Activated CD4-positive, alpha-beta T cell treated with anti-CD3 and anti-CD28 coated beads, Interleukin-2, Interleukin-6, amounts not matched to agents 100 ng/mL and 50 ng/mL, durations not matched to agents 16 hours and 8 hours (primary cell): Measurements from ENCODE around the gene ZNF792.
"Not testable (repeated sequence)": the region's sequence is repeated elsewhere in the genome, so short reads cannot be mapped to it uniquely, and the experiment has no call there.

Experiments
- DNase-seq: peaks from one replicate; pipeline ENCODE4 v3.0.0-alpha.2; 2020

ZNF792 gene

GRCh38 chr19:34998777-34999497, 34.9 kb upstream of the ZNF792 start:
- DNase-seq, result no peak

DNA sequence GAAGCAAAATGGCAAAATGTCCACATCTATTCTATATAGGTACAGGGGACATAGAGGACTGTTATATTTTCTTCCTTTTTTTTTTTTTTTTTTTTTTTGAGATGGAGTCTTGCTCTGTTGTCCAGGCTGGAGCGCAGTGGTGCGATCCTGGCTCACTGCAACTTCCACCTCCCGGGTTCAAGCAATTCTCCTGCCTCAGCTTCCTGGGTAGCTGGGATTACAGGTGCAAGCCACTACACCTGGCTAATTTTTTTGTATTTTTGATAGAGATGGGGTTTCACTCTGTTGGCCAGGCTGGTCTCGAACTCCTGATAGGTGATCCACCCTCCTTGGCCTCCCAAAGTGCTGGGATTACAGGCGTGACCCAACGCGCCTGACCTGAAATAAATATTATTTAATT, 34.2 kb upstream of the ZNF792 start:
- not testable (repeated sequence) for DNase-seq

- DNase-seq, result no peak
Measured at GRCh38 chr19:34997071-34997617, 33.1 kb upstream of the ZNF792 start.

GRCh38 chr19:34995551-34995950, 31.5 kb upstream of the ZNF792 start:
- DNase-seq, result no peak

GRCh38 chr19:34994643-34995541, 30.9 kb upstream of the ZNF792 start:
- no peak for DNase-seq

DNA sequence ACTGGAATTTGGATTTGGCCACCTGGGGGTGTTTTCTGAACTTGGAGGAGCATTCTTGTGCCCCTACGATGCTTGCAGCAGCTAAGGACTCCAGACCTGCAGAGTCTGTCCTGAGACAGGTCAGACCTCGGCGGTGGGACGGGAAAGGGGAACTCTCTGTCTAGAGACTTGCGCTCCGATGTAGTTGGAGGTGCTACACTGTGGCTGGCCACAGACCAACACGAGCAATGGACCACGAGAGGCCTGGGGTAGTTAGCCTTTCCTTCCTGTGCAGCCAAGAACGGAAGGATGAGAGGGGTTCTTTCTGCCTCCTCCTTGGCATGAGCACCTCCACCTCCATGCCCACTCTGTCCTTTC, 30.2 kb upstream of the ZNF792 start:
- DNase-seq, result no peak

- not testable (repeated sequence) for DNase-seq
Measured at GRCh38 chr19:34992582-34992981, 28.6 kb upstream of the ZNF792 start.

GRCh38 chr19:34991542-34992333, 27.7 kb upstream of the ZNF792 start:
- no peak for DNase-seq

GRCh38 chr19:34990578-34991192, 26.7 kb upstream of the ZNF792 start:
- DNase-seq, result peak; percentile 25

- no peak for DNase-seq
Measured at GRCh38 chr19:34989298-34989697, 25.3 kb upstream of the ZNF792 start.

DNA sequence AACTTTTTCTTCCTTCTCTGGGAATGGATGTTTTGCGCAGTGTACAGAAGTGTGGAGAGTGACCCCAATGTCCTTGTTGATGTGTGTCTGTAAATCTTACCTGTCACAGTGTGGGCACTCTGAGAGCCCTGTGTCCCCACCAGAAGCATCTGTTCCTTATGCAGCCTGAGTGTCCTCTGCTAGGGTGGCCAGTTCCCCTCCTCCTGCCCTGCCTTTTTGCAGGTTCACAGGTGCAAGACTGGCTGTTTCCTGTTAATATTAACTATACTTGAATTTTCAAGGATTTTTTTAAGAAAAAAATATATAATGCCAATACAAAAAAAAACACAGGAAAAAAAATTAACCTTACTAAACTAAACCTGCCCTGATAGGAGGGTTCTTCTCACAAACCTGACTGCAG, 24.1 kb upstream of the ZNF792 start:
- no peak for DNase-seq

DNA sequence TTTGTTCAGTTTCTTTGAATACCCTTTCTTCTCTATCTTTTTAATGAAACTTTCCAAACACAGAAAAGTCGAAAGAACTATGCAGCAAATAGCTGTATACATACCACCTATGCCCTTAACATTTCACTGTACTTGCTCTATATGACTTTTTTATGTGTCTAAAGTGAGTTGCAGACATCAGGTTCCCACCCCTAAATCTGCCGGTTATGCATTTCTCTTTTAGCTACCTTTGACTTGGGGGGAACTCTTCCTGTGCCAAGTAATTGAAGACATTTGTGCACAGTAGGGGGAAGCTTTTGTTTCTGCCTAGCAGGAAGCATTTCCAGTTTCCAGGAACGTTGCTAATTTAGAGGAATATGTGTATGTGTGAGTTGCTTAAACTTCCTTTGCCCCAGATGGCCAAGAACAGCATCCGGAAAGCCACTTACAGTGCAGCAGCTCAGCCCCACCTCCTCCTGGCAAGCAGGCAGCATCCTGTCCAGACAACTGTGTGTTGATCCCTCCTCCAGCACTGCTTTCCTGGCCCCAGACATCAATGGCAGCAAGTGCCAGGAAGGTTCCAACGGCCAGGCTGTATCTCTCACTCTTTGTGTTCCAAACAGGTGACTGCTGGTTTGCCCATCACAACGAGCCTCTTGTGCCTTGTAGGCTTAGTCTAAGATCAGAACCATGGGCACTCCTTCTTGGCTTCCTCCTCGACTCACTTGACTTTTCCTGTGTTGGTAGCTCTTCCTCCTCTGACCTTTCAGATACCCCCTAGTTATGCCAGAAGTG, 21.4 kb upstream of the ZNF792 start:
- no peak for DNase-seq

DNA sequence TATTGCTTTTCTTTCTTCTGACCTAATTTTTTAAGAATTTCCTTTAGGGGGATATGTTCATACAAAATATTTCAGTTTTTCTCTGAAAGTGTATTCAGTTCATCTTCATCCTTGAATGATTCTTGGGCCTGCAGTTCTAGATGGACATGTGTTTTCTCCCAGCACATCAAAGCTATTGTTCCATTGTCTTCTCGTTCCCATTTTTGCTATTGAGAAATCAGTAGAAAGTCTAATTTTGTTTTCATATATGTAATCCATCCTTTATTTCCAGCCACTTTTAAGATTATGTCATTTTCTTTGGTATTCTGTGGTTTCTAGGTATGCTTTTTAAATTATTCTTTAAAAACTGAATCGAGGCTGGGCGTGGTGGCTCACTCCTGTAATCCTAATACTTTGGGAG, 20.3 kb upstream of the ZNF792 start:
- no peak for DNase-seq

- DNase-seq, result no peak
Measured at GRCh38 chr19:34983786-34984185, 19.8 kb upstream of the ZNF792 start.

GRCh38 chr19:34982275-34982674, 18.2 kb upstream of the ZNF792 start:
- no peak for DNase-seq

GRCh38 chr19:34979819-34980640, 16.0 kb upstream of the ZNF792 start:
- no peak for DNase-seq

DNA sequence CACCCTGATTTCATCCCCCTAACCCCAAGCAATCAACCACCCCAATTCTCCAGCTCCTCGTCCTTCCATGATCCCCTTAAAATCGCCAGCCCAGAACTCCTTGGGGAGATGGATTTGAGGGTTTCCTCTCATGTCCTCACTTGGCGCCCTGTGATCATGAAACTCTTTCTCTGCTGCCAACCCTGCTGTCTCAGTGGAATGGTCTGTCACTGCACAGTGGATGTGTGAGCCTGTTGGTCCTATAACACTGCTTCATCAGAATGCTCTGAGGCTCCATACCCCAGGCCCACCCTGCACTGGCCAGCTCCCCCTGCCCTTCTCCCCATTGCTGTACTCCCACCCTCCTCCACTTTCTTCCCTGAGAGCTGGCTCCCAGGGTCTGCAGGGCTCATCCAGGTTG, 12.6 kb upstream of the ZNF792 start:
- no peak for DNase-seq

DNA sequence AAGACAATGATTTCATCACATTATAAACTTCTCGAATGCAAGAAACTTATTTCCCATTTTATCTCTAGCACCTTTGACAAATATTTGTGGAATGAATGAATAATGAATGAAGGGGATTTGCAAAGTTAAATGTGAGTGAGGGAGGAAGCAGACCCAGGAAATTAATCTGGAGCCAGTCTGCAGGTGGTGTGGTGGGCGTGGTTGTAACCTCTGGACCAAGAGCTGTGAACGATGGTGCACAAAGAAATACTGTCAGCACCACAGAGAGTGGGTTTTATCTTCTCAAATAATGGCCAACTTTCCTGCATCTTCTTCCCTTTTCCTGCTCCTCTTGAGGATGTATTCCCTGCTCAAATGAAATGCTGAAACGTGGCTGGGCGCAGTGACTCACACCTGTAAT, 11.0 kb upstream of the ZNF792 start:
- no peak for DNase-seq

DNA sequence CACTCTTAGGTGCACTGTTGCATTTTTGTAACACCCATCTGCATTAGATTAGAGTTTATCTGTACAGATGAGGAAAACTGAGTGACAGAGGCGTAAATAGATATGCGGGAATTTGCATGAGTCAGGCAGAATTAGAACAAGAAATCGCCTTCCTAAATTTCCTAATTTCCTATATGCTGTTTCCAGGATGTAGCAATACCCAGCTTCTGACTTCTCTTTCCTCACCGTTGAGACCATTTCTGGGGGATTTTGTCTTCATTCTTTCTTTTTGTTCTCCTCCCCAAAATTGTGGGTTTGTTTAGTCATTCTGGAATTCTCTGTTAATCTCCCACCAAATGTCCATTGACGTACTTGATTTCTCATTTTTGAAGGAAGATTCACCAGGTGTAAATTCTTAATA, 10.6 kb upstream of the ZNF792 start:
- no peak for DNase-seq

DNA sequence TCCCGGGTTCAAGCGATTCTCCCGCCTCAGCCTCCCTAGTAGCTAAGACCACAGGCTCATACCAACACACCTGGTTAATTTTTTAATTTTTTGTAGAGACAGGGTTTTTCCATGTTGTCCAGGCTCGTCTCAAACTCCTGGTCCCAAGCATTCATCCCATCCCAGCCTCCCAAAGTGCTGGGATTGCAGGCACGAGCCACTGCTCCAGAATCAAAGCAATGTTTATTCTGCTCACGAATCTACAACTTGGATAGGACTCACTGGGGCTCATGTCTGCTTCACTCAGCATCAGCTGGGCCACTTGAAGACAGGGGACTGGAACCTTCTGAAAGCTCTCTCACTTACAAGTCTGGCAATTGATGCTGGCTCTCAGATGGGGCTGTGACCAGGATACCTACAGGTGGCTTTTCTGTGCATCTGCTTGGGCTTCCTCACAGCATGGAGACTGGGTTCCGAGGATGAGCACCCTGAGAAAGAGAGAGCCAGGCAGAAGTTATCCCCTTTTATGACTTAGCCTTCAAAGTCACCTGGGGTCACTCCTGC, 8.2 kb upstream of the ZNF792 start:
- DNase-seq, result no peak
